Neural progenitor cell (in vitro differentiated cells): ENCODE measurements around the gene ZNF672. TPM values are rescaled to one million over a fixed set of nuclear protein-coding genes. Genes with fewer than 3 reads are reported as not detected.

Experiments
- DNase-seq: peaks from one replicate; pipeline ENCODE4 v3.0.0-alpha.2; 2016; ENCODE audit warnings: low spot score
- H2AFZ ChIP-seq: fragments of 200-600 bp; sonication (generic); replicated peaks from 2 replicates; pipeline ENCODE4 v1.6.1; 2016; ENCODE audit warnings: antibody characterized with exemption
- H3F3A ChIP-seq: fragments of 200-600 bp; sonication (generic); 2 replicates; pipeline ENCODE4 v1.6.1; 2016; ENCODE audit warnings: antibody characterized with exemption, low read depth
- H3K27ac ChIP-seq: fragments of 200-600 bp; sonication (generic); 2 replicates; pipeline ENCODE4 v1.5.1; 2016; ENCODE audit warnings: mild to moderate bottlenecking
- H3K27me3 ChIP-seq: fragments of 200-600 bp; sonication (generic); 2 replicates; pipeline ENCODE4 v1.6.1; 2016; ENCODE audit warnings: mild to moderate bottlenecking, moderate library complexity
- H3K36me3 ChIP-seq: fragments of 200-600 bp; sonication (generic); 2 replicates; pipeline ENCODE4 v1.5.1; 2016
- H3K4me1 ChIP-seq: fragments of 200-600 bp; sonication (generic); 2 replicates; pipeline ENCODE4 v1.6.1; 2016; ENCODE audit warnings: mixed run types
- H3K4me2 ChIP-seq: fragments of 200-600 bp; sonication (generic); 2 replicates; pipeline ENCODE4 v1.6.1; 2016
- H3K4me3 ChIP-seq: fragments of 200-600 bp; sonication (generic); 2 replicates; pipeline ENCODE4 v1.5.1; 2016
- H3K79me2 ChIP-seq: fragments of 200-600 bp; sonication (generic); 2 replicates; pipeline ENCODE4 v1.6.1; 2016; ENCODE audit warnings: low read depth
- H3K9ac ChIP-seq: fragments of 200-600 bp; sonication (generic); 2 replicates; pipeline ENCODE4 v1.6.1; 2016
- H3K9me3 ChIP-seq: fragments of 200-600 bp; sonication (generic); 2 replicates; pipeline ENCODE4 v1.5.1; 2016; ENCODE audit warnings: low read depth
- H4K20me1 ChIP-seq: fragments of 200-600 bp; sonication (generic); 2 replicates; pipeline ENCODE4 v1.6.1; 2016; ENCODE audit warnings: low read depth
- H3K27ac Mint-ChIP-seq: 3 replicates; pipeline ENCODE4 v1.8.0; 2021; ENCODE audit warnings: mixed read lengths
- H3K27me3 Mint-ChIP-seq: 2 replicates; pipeline ENCODE4 v1.8.0; 2022; ENCODE audit warnings: low read depth, mild to moderate bottlenecking, inconsistent platforms, moderate library complexity, mixed read lengths; ENCODE audit not compliant: insufficient read depth
- H3K36me3 Mint-ChIP-seq: 3 replicates; pipeline ENCODE4 v1.8.0; 2021; ENCODE audit warnings: mixed read lengths
- H3K4me1 Mint-ChIP-seq: 3 replicates; pipeline ENCODE4 v1.8.0; 2021; ENCODE audit warnings: mixed read lengths
- H3K4me3 Mint-ChIP-seq: 3 replicates; pipeline ENCODE4 v1.8.0; 2021; ENCODE audit warnings: mild to moderate bottlenecking, moderate library complexity, mixed read lengths
- H3K9me3 Mint-ChIP-seq: 3 replicates; pipeline ENCODE4 v1.8.0; 2020; ENCODE audit warnings: mixed read lengths
- EZH2 ChIP-seq: fragments of 200-600 bp; sonication (generic); IDR thresholded peaks from 2 replicates; pipeline ENCODE4 v1.6.1; 2017; ENCODE audit warnings: antibody characterized with exemption, mild to moderate bottlenecking, moderate library complexity
- EZH2phosphoT487 ChIP-seq: fragments of 200-600 bp; sonication (generic); IDR thresholded peaks from 2 replicates; pipeline ENCODE4 v1.6.1; 2017; ENCODE audit warnings: antibody characterized with exemption
- total RNA-seq: library from RNA; depleted of rRNA; stranded (reverse); fragments of >200 nt; gene quantifications from 2 replicates; pipeline ENCODE4 v1.2.3, GENCODE V29; 2015; ENCODE audit warnings: low replicate concordance
- TF ChIP-seq, protein P1 (sequence below): fragments of 200-600 bp; sonication (generic); IDR thresholded peaks from 2 replicates; pipeline ENCODE4 v1.5.1; 2017; ENCODE audit warnings: antibody characterized with exemption, mild to moderate bottlenecking

ZNF672 gene
- total RNA-seq, 1 donor from 2014 or later = 16.9 TPM

DNA sequence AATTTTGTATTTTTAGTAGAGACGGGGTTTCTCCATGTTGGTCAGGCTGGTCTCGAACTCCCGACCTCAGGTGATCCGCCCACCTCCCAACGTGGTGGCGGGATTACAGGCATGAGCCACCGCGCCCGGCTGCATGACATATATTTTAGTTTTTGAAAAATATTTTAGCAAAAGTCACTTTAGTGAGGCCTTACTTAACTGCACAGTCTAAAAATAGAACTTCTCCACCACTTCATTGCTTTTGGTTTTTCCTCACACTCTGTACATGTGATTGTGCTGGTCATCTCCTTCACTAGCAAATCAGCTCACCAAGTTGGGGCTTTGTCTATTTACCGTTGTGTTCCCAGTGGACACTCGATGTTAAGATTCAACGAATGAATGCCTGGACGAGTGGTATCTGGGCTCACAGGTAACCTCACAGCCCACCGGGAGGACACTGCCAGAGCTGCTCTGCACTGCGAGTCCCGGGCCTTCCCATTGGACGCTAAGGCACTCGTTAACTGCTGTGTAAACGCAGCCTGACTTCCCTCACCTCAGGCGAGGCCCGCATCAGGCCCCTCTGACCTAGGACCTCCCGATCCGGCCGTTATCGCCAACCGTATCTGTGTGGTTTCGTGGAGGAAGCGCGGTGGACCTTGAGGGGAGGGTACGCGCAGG lies 34.9 kb downstream of the ZNF672 start:
- peak overlapping the region; percentile 99 for H3K27ac Mint-ChIP-seq
- Histone ChIP-seq H3K27me3 (no peaks in the 10 kb centered on the region), H3F3A (peaks cover 25% of the 10 kb centered on the region), H3K27ac (peak overlapping the region; percentile 89), H3K79me2 (no peaks in the 10 kb centered on the region), H2AFZ (peak overlapping the region; percentile 96), H3K4me3 (peak overlapping the region; percentile 72), H4K20me1 (no peaks in the 10 kb centered on the region), H3K36me3 (no peaks in the 10 kb centered on the region), H3K4me1 (no peaks in the 10 kb centered on the region), H3K9me3 (no peaks in the 10 kb centered on the region), H3K9ac (peak overlapping the region; percentile 52), H3K4me2 (peak overlapping the region; percentile 73)
- TF ChIP-seq, protein P1, sequence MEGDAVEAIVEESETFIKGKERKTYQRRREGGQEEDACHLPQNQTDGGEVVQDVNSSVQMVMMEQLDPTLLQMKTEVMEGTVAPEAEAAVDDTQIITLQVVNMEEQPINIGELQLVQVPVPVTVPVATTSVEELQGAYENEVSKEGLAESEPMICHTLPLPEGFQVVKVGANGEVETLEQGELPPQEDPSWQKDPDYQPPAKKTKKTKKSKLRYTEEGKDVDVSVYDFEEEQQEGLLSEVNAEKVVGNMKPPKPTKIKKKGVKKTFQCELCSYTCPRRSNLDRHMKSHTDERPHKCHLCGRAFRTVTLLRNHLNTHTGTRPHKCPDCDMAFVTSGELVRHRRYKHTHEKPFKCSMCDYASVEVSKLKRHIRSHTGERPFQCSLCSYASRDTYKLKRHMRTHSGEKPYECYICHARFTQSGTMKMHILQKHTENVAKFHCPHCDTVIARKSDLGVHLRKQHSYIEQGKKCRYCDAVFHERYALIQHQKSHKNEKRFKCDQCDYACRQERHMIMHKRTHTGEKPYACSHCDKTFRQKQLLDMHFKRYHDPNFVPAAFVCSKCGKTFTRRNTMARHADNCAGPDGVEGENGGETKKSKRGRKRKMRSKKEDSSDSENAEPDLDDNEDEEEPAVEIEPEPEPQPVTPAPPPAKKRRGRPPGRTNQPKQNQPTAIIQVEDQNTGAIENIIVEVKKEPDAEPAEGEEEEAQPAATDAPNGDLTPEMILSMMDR = no peak
- no peak for TF ChIP-seq EZH2phosphoT487
- no peak for TF ChIP-seq EZH2
- H3K4me3 Mint-ChIP-seq = peak overlapping the region; percentile 98
- peaks cover 13% of the 10 kb centered on the region for H3K4me1 Mint-ChIP-seq
- peak; percentile 86 for DNase-seq
- H3K9me3 Mint-ChIP-seq = peaks cover 12% of the 10 kb centered on the region
- H3K27me3 Mint-ChIP-seq = peaks cover 31% of the 10 kb centered on the region
- peaks cover 8% of the 10 kb centered on the region for H3K36me3 Mint-ChIP-seq

DNA sequence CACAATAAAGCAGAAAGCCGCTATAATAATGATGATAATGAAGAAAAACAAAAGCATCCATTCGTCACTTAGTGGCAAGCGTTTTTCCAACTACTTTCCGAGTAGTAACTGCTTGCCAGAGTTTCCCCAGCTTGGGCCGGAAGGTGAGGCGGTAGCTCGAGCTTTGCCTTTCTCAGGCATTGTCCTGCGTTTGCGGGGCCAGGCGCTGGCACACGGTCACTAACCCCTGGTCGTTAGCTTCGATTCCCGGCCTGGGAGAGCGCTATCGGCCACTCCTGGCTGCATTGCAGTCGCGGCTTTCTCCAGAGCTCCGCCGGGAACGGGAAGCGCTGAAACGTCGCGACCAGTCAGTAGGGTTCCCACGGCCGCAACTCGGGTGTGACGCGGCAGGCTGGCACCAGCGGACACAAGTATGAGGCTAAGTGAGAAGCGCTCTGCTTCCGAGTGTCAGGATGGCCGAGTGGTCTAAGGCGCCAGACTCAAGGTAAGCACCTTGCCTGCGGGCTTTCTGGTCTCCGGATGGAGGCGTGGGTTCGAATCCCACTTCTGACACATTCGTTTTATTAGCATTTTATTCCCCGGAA lies 35.5 kb downstream of the ZNF672 start:
- Mint-ChIP-seq H3K4me1 (peaks cover 13% of the 10 kb centered on the region), H3K36me3 (peaks cover 8% of the 10 kb centered on the region), H3K4me3 (peak overlapping the region; percentile 98), H3K27ac (peak overlapping the region; percentile 99), H3K9me3 (peaks cover 12% of the 10 kb centered on the region), H3K27me3 (peaks cover 31% of the 10 kb centered on the region)
- H3K4me2 ChIP-seq = peak overlapping the region; percentile 73
- H3K9ac ChIP-seq = peak overlapping the region; percentile 52
- H3K36me3 ChIP-seq = no peaks in the 10 kb centered on the region
- H3K79me2 ChIP-seq = no peaks in the 10 kb centered on the region
- H3F3A ChIP-seq = peaks cover 25% of the 10 kb centered on the region
- DNase-seq = peak; percentile 95
- H3K4me1 ChIP-seq = no peaks in the 10 kb centered on the region
- no peaks in the 10 kb centered on the region for H3K27me3 ChIP-seq
- TF ChIP-seq, protein P1 = peak; percentile 7
- TF ChIP-seq EZH2 (no peak), EZH2phosphoT487 (no peak)
- no peaks in the 10 kb centered on the region for H3K9me3 ChIP-seq
- peak overlapping the region; percentile 96 for H2AFZ ChIP-seq
- H4K20me1 ChIP-seq = no peaks in the 10 kb centered on the region
- peak overlapping the region; percentile 89 for H3K27ac ChIP-seq
- peak overlapping the region; percentile 72 for H3K4me3 ChIP-seq

DNA sequence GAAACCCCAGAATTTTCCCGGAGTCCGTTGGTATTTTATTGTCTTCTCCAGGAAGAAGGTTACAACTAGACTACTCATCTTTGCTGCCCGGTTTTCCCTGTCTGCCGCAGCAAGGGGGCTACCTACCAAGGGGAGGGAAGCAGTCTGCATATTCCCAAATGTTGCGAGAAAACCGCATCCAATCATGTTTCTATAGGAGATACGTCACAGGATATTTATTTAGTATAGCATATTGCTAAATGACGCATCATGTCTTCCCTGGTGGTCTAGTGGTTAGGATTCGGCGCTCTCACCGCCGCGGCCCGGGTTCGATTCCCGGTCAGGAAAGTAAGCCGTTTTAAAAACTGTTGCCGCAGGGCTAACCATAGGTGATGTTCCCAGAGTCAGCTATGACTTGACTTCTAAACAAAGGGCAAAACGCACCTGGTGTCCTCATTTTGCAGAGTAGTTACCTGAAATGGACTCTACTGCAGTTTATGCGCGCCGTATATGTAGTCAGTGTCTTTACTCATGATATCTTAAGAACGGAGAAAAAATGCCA lies 36.0 kb downstream of the ZNF672 start:
- H3K27me3 ChIP-seq = no peaks in the 10 kb centered on the region

More for the DNA sequence above, 36.0 kb downstream of the ZNF672 start:
- Histone ChIP-seq H3K36me3 (no peaks in the 10 kb centered on the region), H3K4me3 (peak overlapping the region; percentile 72), H3K79me2 (no peaks in the 10 kb centered on the region), H3F3A (peaks cover 25% of the 10 kb centered on the region), H4K20me1 (no peaks in the 10 kb centered on the region), H3K4me2 (peak overlapping the region; percentile 73), H2AFZ (no peak overlapping the region), H3K9me3 (no peaks in the 10 kb centered on the region), H3K27ac (no peak overlapping the region), H3K9ac (no peak overlapping the region), H3K4me1 (no peaks in the 10 kb centered on the region)
- Mint-ChIP-seq H3K4me1 (peaks cover 13% of the 10 kb centered on the region), H3K36me3 (peaks cover 8% of the 10 kb centered on the region), H3K4me3 (peak overlapping the region; percentile 98), H3K9me3 (peaks cover 12% of the 10 kb centered on the region), H3K27me3 (peaks cover 31% of the 10 kb centered on the region), H3K27ac (peak overlapping the region; percentile 99)
- TF ChIP-seq EZH2 = no peak
- no peak for TF ChIP-seq EZH2phosphoT487
- TF ChIP-seq, protein P1 = no peak
- peak; percentile 84 for DNase-seq
